Pons (tissue), 1 donor: ENCODE data around the gene TRAF3IP1.
"Not testable (repeated sequence)": the region's sequence is repeated elsewhere in the genome, so short reads cannot be mapped to it uniquely, and the experiment has no call there.

Source experiments
- DNase-seq: peaks from one replicate; pipeline ENCODE4 v3.0.0-alpha.2; 2016; ENCODE audit warnings: low spot score

The TRAF3IP1 gene

DNA sequence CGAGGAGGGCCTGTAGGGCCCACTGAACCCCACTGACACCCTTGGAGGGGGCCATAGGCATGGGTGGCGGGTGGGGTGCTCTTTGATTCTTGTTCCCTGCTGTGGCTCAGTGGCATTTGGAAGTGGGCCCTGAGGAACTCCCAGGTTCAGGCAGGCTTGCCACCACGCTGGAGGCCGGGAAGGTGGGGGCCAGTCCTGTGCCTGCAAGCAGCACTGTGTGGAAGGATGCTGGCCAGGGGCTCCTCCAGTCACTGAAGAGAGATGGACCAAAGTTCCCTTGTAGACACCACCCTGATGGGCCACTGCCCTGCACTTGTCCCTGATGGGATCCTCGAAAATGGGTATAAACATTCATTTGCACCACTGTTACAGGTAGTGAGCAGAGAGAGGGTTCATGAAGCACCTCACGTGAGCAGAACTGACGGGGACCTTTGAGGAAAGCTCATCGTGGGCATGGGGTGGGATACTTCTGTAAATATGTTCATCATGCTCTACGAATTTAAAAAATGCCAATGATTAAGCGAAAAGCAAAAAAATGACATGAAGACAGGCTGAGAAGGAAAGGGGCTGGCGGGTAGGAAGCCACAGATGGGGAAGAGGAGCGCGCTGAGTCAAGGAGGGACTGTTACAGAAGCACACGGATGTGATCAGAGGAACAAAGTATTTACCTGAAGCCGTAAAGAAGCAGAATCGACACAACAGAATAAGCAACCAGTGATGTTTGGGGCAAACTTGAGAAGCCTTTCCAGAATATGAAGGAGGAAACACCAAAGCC lies 61.2 kb downstream of the TRAF3IP1 start:
- DNase-seq = no peak

DNA sequence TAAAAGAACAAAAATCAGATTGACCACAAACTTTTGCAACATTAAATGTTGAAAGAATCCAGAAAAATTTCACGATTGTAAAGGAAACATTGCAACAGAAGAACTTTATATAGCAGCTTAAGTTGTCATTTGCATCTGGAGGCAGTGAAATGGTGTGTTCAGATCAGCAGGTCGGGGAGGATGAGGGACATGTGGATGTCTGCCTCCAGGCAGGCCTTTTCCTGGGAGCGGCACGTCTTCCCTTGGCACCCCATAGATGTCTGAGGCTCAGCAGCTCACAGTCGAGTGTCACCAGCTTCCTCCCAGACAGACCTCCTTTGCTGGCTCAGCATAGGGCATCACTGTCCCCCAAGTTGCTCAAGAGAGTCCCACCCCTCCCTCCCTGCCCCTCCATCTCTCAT lies 62.1 kb downstream of the TRAF3IP1 start:
- no peak for DNase-seq

DNA sequence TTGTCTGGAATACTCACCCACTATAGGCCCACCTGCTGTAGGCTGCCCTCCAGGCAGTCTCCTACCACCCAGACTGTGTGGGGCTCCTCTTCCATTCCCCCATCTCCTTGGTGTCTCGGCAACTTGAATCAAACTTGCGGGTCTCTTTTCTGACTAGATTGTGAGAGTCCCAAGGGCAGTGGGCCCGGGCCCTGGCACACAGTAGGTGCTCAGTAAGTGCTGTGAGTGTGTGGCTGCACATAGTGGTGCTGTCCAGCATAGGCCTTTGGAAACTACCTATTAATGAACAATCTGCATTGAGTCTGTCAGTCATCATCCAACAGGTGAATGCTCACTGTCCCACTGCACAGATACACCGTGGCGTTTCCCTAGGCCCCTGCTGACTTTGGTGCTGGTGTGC lies 62.8 kb downstream of the TRAF3IP1 start:
- no peak for DNase-seq

DNA sequence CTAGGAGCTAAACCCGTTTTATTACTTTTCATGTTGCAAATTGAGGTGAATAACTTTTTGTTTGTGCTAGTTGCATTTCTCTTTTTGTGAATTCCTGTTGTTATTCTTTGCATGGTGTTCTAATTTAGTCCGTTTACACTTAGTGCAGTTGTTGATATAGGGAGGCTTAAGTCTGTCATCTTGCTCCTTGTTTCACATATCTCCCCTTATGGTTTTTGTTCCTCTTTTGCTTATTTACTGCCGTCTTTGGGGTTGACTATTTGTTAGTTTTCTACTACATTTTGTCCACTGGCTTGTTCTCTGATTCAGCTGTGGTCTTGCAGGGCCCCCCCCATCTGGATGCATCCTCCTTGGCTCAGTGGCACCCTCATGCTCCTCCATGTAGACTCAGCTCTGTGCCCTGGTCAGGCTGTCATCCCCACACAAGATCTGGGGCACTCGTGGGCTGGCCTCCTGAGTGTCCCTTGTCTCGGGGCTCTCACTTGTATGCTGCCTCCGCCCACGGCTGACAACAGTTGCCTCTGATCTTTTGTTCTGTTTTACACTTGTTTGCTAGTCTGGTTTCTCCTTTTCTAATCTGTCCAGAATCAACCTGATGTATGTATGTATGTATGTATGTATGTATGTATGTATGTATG lies 63.5 kb downstream of the TRAF3IP1 start:
- DNase-seq = no peak

DNA sequence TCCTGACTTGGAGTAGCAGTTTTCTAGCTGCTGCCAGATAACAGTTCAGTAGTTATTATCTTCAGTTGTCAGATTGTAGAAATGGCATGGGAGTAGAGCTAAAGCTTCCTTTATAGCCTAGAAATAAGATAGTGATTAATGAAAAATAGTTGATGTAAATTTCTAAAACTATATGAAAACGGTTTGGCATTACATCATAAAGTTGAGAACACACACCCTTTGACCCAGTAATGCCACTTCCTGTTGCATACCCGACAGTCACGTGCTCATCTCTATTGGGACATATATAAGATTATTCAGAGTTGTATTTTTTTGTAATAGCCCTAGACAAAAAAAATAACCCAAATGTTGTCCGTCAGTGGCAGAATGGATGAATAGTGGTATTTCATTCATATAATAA lies 67.0 kb downstream of the TRAF3IP1 start:
- no peak for DNase-seq

DNA sequence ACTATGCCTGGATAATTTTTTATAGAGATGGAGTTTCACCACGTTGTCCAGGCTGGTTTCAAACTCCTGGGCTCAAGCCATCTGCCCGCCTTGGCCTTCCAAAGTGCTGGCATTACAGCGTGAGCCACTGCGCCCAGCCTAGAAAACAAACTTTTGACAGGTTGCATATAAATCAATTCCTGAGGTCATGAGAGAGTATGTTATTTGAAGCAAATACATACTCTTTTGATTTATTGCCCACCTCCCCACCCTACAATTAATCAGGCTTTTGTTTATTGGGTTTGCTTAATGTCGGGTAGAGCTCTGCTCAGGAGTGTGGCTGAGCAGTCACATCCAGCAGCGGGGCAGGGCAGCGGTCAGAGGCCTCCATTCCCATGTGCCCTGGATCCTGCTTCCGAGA lies 68.5 kb downstream of the TRAF3IP1 start:
- no peak for DNase-seq

DNA sequence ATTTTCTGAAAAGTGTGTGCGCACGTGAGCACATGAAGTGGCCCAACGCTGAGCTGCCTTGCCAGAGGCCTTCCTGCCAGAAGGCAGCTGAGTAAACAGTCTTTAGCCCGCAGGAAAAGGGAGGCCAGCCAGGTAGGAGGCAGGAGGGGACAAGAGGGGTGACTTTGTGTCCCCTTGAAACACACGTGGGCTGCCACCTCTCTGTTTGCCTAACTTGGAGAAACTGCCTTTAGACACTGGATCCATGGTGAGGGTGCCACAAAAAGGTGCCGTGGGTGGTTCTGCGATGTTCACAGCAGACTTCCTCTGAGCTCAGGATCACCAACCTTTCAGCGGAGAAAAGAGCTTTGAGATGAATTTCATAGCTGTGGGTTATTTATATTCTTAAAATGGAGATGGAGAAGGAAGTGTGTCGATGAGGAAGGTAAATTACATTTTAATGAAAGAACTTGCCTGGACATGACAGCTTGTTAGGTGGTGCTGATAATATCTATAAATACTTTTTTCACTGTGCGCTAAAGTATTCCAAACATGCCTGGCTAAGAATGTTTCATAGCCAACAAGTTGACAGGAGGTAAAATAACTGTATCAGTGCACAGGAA lies 69.8 kb downstream of the TRAF3IP1 start:
- DNase-seq = no peak

DNA sequence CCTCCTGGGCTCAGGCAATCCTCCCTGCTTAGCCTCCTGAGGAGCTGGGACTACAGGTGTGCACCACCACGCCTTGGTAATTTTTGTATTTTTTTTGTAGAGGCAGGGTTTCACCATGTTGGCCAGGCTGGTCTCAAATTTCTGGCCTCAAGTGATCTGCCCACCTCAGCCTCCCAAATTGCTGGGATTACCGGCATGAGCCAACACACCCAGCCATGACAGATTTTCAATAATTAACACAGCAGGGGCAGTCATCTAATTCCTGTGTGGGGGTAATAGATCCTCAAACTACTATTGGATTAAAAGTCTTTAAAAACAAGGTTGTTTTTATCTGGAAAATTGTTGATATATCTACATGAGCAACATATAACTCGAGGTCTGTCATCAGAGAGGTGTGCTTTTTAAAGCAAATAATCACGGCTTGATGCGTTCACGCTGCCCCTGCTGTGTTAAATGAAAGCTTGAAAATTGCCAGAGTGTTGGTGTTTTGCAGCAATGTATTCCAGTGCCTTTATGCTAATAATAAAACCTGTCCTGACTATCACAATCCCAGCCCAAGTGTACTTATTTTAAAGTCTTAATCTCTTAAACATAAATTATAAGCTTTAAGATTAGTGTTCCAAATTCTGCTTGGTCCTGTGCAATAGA lies 70.8 kb downstream of the TRAF3IP1 start:
- no peak for DNase-seq

DNA sequence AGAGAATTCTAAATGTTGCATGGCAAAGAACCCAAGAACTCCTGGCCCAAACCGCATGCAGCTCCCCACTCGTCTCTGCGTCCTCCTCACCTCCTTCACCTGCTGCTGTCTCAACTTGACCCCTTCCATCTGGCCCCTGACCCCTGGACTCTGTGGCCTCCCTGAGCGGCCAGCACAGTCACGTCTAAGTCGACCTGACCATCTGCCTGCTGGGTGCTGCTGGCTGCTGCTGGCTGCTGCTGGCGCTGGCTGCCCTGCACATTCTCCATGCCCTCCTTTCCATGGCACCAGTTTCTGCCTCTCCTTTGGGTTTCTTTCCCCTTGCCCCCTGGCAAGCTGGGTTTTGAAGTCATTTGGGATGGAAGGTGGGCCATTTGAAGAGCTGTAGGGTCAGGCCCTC lies 76.3 kb downstream of the TRAF3IP1 start:
- no peak for DNase-seq

DNA sequence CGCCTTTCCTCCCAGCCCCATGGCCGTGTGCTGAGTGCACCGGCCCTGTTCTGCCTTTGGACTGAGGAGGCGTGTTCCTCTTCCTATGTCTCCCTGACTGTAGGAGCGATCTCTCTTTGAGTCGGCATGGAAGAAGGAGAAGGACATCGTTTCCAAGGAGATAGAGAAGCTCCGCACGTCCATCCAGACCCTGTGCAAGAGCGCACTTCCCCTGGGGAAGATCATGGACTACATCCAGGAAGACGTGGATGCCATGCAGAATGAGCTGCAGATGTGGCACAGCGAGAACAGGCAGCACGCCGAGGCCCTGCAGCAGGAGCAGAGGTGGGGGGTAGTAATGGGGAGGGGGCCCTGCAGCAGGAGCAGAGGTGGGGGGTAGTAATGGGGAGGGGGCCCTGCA lies 77.0 kb downstream of the TRAF3IP1 start:
- DNase-seq = no peak

DNA sequence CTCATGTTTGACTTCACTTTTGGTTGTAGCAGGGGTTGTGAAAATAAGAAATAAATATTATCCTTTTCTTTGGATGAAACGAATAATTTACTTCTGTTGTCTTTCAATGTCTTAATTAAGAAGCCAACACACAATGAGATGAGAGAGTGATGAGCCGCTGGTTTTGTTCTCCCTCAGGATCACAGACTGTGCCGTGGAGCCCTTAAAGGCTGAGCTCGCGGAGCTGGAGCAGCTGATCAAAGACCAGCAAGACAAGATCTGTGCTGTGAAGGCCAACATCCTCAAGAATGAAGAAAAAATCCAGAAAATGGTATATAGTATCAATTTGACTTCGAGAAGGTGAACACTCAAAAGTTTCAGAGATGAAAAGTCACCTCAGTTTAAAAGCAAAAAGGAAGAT lies 78.3 kb downstream of the TRAF3IP1 start:
- DNase-seq = no peak

DNA sequence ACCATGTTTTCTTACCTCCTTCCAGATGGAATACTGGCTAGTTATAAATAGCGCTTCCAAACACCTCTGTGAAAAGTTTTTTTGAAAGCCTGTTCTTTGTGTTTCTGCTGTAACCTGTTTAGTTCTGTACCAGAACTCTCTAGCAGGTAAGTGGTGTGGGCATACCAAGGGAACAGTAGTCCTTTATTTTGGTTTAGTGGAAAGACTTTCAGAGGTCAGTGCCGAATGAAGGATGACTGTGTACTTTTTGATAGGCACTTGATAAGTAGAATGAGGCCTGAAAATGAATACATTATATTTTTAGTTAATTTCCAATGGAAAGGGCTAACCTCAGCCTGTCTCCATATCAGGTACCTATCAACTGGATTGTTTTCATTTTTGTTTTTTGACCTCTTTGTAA lies 78.8 kb downstream of the TRAF3IP1 start:
- DNase-seq = no peak

DNA sequence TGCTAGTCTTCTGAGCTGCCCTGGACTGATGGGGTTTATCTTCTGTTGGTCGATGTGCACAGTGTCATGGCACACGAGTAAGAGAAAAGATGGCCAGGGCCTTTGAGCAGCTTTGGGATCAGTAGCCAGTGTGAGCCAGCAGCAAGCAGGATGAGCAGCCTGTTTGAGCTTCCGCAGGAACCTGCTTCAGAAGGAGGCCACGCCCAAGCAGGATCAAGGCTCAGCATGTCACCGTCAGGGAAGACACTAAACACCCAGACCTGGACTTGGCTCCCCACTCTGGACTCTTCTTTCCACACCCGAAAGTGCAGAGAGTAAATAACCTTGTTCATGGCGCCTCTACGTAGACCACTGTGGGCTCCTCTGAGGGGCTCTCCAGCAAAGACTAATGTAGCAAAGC lies 81.2 kb downstream of the TRAF3IP1 start:
- no peak for DNase-seq

DNA sequence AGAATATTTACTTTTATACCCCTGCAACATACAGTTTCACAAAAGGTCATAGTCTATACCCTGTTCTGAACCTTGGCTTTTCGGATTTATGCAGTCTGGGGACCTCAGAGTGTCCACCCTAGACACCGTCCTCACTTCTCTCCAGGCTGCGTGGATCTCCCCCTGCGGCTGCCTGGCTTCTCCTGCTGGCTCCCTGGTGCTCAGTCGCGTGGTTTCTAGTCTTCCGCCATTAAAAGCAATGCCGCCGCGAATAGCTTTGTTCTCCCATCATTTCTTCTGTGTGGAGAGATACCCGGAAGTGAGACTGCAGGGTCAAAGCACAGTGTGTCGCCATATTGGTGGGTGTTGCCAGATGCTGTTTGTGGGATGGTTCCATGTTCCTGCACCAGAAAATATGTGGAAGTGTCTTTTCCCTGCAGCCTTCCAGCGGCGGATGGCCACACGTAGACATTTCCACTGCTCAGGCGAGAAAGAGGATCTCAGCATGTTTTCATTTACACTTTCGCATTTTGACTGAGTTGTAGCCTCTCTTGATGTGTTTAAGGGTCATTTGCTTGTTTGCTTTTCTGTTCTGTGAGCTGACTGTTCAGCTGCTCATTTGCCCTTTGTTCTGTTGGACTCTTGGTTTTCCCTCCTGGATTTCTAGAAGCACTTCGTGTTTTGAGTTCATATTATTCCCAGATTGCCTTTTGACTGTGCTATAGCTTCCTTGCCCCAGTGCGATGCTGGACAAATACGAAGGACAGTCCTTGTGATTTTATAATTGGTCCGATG lies 83.5 kb downstream of the TRAF3IP1 start:
- no peak for DNase-seq

DNA sequence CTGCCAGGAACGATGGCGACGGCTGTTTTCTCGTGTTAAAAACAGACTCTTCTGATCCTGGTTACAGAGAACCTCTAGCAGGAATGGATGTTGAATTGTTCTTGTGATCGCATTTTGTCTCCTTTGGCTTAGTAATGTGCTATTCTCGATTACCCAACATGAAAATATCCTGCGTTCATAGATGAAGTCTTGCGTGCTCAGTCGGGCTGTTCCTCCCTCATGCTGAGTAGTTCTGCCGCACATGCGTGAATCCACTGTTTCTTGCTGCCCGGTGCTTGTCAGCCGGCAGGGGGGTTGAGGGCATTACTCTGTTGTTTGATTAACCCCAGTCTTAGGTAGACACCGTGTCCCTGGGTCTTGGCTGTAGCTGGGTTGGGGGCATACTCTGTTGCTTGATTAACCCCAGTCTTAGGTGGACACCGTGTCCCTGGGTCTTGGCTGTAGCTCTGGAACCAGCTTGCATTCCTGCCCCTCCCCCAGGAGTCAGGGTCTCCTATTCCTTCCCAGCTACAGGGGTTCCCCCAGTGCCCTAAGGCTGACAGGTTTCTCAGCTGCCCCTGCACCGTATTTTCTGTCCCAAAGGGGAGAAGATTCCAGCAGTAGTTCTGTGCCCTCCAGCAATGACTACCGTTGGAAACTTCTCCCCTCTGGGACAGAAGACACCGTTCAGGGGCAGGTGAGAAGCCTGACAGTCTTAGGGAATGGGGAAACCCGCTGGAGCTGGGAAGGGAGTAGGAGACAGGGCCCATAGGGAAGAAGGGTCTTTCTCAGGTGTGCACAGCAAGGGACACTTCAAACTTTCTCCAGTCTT lies 84.3 kb downstream of the TRAF3IP1 start:
- DNase-seq = no peak

DNA sequence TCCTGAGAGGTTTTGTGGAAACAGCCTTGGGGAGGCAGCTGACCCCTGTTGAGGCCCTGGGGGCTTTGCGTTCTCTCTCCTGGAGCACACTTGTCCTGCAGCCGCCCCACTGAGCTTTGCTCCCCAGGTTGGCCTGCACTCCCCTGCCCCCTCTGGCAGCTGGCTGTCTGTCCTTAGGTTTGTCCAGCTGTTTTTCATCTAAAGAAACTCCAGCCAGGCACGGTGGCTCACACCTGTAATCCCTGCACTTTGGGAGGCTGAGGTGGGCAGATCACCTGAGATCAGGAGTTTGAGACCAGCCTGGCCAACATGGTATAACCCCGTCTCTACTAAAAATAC lies 84.9 kb downstream of the TRAF3IP1 start:
- DNase-seq = not testable (repeated sequence)

DNA sequence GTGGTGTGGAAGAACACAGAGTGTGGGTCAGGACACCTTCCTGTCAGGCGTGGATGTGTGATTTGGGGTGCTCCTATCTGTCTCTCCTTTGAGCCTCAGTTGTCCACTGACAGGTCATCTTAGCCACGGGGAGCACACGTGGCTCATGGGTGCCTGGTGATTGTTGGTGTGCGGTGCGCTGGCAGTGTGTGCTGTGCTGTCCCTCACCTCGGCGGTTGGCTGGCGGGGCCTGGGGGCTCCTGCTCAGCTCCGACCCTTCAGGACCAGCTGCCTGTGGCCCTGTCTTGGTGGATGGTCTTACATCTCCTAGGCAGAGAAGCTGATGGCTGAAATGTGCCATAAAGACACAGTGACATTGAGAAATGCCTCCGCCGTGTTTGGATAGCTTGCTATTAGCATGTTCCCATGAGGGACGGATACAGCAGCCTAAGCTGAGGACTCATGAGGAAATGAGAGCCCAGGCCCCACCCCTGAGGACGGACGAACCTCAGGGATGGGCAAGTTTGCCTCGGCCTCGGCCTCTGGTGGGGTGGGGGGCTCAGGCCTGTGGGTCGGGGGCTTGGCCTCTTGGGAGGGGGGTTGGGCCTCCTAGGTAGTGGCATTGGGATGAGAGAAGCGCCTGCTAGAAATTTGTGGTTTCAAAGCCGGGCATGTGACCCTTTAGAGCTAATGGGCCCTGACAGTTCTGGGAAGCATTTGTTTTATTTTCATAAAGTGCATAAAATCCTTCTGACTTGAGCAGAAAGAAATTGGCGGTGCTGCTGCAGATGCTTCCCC lies 86.1 kb downstream of the TRAF3IP1 start:
- no peak for DNase-seq

DNA sequence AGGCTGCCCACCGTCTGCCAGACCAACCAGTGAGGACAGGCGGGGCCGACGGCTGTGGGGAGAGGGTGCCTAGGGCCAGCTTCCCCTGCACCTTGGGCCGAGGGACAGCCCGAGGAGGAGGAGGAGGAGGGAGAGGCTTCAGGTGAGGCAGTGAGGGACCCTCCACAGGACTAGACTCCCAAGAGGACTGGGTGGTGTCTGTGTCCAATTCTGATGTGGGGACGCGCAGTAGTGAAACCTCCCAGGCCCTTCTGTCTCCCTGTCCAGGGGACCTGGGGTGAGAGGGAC lies 86.6 kb downstream of the TRAF3IP1 start:
- no peak for DNase-seq

DNA sequence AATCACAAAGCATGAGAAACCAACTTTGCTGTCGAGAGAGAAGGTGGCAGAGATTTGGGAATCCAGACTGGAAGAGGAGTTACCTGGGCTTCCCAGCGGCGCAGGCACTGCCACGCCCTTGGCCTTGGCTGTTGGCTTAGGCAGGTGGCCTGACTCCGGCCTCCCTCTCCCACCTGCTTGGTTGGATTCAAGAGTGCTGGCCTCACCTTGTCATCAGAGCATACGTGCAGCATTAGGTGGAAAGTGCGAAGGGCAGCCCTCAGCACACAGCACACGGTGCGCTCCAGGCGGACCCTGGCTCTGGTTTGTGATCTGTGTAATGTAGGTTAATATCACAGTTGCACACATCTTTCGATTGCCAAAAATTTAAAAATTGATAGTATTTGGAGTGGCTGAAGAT lies 87.2 kb downstream of the TRAF3IP1 start:
- no peak for DNase-seq

DNA sequence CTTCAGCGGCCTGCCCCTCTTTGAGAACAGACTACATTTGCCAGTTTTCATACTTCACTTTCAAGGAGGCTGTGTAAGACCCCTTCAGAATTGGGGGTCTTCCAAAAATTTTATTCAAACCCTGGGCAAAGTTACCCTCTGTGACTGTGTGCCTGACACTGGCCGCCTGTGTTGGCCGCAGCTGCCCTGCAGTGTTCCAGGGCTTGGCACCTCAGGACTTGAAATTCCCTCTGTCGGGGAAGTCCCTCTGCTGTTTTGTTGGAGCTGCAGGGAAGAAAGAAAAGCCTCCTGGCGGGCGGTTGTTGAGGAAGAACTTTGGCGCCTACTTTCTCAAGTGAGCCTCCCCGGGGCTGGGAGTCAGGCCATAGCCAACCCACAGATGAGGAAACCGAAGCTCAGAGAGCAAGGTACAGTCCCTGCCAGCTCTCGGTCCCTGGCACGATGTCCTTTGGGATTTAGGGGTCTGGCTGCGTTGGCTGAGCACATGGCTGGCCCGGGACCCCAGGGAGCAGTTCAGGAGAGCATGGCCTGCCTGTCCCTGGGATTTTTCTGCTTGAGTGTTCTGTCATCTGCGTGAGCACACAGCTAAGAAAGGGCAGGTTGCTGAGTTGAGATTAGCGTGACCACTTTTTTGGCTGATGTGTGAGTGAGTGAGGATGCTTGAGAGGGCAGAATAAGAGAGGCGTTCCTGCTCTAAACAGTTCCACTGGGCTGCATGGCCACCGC lies 88.5 kb downstream of the TRAF3IP1 start:
- DNase-seq = no peak
